Measurements from ENCODE around the gene GMPPB.

The GMPPB gene

DNA sequence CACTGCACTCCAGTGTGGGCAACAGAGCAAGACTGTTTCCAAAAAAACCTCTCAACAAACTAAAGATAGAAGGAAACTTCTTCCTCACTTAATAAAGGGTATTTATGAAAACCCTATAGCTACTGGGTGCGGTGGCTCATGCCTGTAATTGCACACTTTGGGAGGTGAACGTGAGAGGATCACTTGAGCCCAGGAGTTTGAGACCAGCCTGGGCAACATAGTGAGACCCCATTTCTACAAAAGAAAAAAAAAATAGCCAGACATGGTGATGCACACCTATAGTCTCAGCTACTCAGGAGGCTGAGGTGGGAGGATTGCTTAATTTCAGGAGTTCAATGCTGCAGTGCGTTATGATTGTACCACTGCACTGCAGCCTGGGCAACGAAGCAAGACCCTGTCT lies 40.2 kb upstream of the GMPPB start:
- H3K4me1 Mint-ChIP-seq, result peaks cover 7% of the 10 kb centered on the region
- no peak overlapping the region for H3K4me3 Mint-ChIP-seq
- H3K27ac Mint-ChIP-seq, result no peak overlapping the region
- H3K9me3 Mint-ChIP-seq, result no peaks in the 10 kb centered on the region
- no peak for TF ChIP-seq CTCF (IDR thresholded peaks at IDR 0.05; ENCODE audit: unreplicated experiment in 3 of 3)
- peaks cover 28% of the 10 kb centered on the region for H3K36me3 Mint-ChIP-seq (ENCODE audit: low read depth)
- H3K27me3 Mint-ChIP-seq (ENCODE audit: low read depth), result no peaks in the 10 kb centered on the region

- Mint-ChIP-seq H3K4me3 (no peak overlapping the region), H3K27me3 (ENCODE audit: low read depth) (no peaks in the 10 kb centered on the region), H3K9me3 (no peaks in the 10 kb centered on the region), H3K4me1 (peaks cover 9% of the 10 kb centered on the region), H3K27ac (no peak overlapping the region), H3K36me3 (ENCODE audit: low read depth) (peaks cover 24% of the 10 kb centered on the region)
- no peak for TF ChIP-seq CTCF (IDR thresholded peaks at IDR 0.05; ENCODE audit: unreplicated experiment in 3 of 3)
Measured at GRCh38 chr3:49761661-49762060, 37.9 kb upstream of the GMPPB start.

DNA sequence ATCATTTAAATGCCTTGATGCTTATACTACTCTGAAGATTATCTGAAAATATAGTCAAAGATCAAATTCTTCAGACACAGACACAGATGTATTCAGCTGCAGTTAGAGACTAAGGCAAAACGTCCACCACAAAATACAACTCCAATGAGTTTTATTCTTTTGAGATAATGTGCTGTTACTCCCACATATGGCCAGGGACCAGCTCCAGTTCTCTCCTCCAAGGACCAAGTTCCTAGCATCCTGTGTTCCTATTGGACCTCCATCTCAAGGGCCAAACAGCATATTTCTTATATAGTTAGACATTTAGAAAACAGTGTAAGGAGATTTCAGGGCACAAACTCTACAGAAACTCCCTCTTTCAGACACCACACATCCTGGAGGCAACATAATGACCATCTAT lies 35.5 kb upstream of the GMPPB start:
- peak overlapping the region; percentile 67 to 85 (median 80) for H3K27ac Mint-ChIP-seq
- no peaks in the 10 kb centered on the region for H3K27me3 Mint-ChIP-seq (ENCODE audit: low read depth)
- no peak for TF ChIP-seq CTCF (IDR thresholded peaks at IDR 0.05; ENCODE audit: unreplicated experiment in 3 of 3)
- H3K9me3 Mint-ChIP-seq, result no peaks in the 10 kb centered on the region
- peaks cover 13% of the 10 kb centered on the region for H3K36me3 Mint-ChIP-seq (ENCODE audit: low read depth)
- peaks cover 9% of the 10 kb centered on the region for H3K4me1 Mint-ChIP-seq
- H3K4me3 Mint-ChIP-seq, result no peak overlapping the region

- Mint-ChIP-seq H3K27me3 (ENCODE audit: low read depth) (no peaks in the 10 kb centered on the region), H3K9me3 (no peaks in the 10 kb centered on the region), H3K27ac (peak overlapping the region in 1 of 3 experiments; percentile 12), H3K36me3 (ENCODE audit: low read depth) (peaks cover 11% of the 10 kb centered on the region), H3K4me1 (peaks cover 14% of the 10 kb centered on the region), H3K4me3 (no peak overlapping the region)
- no peak for TF ChIP-seq CTCF (IDR thresholded peaks at IDR 0.05; ENCODE audit: unreplicated experiment in 3 of 3)
Measured at GRCh38 chr3:49757197-49757596, 33.4 kb upstream of the GMPPB start.

DNA sequence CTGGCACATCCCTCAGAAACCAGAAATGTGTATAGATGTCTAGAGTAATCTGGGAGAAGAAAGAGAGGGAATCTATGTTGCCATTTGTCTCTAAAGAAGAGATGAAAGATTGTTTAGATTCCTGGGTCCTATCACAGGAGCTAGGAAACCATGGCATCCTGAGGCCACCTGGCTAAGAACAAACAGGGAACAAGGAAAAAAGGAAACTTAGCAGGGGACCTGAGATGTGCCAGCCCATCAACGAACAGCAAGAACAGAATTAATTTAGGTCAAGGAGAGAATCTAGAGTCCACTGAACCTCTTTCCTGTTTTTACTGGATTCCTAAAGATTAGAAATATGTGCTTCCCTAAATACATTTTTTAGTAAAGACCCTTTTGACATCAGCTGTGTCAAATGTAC lies 32.3 kb upstream of the GMPPB start:
- Mint-ChIP-seq H3K27me3 (ENCODE audit: low read depth) (no peaks in the 10 kb centered on the region), H3K4me3 (no peak overlapping the region), H3K27ac (peak overlapping the region in 2 of 3 experiments; percentile 25 to 47), H3K36me3 (ENCODE audit: low read depth) (peaks cover 11% of the 10 kb centered on the region), H3K9me3 (no peaks in the 10 kb centered on the region), H3K4me1 (peaks cover 14% of the 10 kb centered on the region)
- TF ChIP-seq CTCF (IDR thresholded peaks at IDR 0.05; ENCODE audit: unreplicated experiment in 3 of 3), result no peak

DNA sequence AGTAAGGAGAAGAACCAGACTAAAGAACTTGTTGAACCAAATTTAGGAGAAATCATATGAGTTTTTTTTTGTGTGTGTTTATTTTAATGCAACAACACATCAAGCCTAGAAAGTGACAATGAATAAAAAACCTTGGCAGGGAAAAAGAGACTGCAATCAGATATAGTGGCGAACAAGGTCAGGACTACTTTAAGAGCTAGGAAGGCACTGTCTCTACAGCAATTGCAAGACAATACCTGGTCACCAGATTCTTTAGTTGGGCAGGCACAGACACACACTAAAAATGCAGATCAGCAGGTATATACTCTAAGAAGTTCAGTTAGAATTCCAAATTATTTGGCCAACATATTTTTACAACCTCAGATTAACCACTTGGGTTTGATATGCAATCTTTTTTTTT lies 30.8 kb upstream of the GMPPB start:
- H3K4me3 Mint-ChIP-seq, result no peak overlapping the region
- no peaks in the 10 kb centered on the region for H3K27me3 Mint-ChIP-seq (ENCODE audit: low read depth)
- no peaks in the 10 kb centered on the region for H3K9me3 Mint-ChIP-seq
- TF ChIP-seq CTCF (IDR thresholded peaks at IDR 0.05; ENCODE audit: unreplicated experiment in 3 of 3), result no peak
- peaks cover 12% of the 10 kb centered on the region for H3K4me1 Mint-ChIP-seq
- peaks cover 17% of the 10 kb centered on the region for H3K36me3 Mint-ChIP-seq (ENCODE audit: low read depth)
- H3K27ac Mint-ChIP-seq, result no peak overlapping the region
